CD4-positive, alpha-beta T cell treated with Interleukin-1 beta for 1 hour (primary cell): ENCODE results near the gene RAPGEF5.

Experiments used
- DNase-seq, 2 donors: peaks; one replicate each; pipeline ENCODE4 v3.0.0-alpha.2; 2020 to 2022

Gene RAPGEF5

GRCh38 chr7:22255834-22256233, 101.1 kb downstream of the RAPGEF5 start:
- DNase-seq = no peak

- DNase-seq = no peak
Observed at GRCh38 chr7:22255342-22255741, 101.6 kb downstream of the RAPGEF5 start.

DNA sequence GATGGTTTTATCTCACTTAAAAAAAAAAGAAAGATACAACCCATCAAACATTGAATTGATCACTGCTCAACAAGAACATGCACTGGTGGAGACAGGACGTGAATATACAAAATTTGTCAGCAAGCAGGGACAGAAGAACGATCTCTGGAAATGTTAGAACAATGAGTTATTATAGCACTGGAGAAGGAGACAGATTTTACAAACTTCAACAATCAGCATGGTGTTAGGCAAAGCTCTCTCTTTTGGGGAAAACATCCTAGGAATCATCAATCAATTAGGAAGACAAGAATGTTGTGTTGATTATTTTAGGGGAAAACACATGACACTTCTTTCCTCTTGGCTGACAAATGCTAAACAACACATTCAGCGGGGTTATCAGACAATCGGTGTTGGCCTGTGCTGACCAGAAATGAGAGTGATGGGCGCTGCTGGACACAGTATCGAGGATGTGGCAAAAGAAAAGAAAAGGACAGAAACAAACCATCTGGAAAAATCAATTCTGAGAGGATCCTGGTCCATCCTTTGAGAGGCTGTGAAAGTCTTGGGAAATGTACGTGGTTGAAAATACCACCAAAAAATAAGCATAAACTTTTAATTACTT, 103.9 kb downstream of the RAPGEF5 start:
- DNase-seq = no peak

DNA sequence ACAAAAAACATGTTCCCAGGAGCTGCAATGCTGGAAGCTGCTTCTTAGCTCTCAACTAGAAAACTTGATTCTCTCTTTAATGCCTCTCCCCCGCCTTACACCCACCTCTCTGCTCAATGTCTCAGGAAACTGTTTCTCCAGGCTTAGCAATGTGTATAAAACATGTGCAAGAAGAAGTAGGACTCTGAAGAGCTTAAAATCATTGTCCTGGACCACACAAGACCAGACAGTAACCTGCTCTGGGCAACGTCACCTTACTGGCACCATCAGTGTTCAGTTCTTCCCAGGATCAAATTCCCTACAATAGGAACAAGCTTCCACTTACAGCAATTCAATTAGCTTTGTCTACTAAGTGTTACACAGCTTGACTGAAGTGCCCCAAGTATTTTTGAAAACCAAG, 104.9 kb downstream of the RAPGEF5 start:
- no peak for DNase-seq

- no peak for DNase-seq
Observed at GRCh38 chr7:22251281-22251680, 105.7 kb downstream of the RAPGEF5 start.

- DNase-seq = no peak
Observed at GRCh38 chr7:22250390-22250789, 106.6 kb downstream of the RAPGEF5 start.

DNA sequence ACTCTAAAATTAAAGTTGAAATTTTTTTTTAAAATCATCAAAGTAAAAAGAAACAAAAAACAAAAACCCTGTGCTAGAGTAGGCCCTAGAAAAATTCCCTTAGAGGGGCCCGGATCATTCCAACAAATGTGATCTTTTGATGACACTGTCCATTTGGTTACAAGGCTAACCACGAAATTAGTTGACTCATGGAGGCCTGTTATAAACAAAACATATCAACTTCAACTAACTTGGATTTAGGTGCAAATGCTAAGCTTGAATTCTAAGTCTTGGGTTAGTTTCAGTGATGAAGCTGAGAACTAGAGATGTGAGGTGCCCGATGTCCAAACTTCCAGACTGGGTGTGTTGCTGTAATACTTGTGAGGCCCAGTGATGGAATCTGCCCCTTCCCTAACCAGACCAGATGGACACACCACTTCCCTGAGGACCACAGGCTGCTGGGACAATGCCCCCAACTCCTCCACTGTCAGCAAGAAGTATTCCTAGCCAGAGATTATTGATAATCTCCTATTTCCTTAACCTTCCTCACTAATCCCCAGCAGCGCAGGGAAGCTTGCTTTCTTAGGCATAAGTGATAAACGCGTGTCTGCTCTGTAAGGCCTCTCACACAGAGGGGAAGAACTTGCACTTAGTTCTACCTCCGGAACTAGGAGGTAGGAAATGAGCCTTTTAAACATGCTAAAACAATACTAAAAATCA, 108.7 kb downstream of the RAPGEF5 start:
- DNase-seq = no peak

DNA sequence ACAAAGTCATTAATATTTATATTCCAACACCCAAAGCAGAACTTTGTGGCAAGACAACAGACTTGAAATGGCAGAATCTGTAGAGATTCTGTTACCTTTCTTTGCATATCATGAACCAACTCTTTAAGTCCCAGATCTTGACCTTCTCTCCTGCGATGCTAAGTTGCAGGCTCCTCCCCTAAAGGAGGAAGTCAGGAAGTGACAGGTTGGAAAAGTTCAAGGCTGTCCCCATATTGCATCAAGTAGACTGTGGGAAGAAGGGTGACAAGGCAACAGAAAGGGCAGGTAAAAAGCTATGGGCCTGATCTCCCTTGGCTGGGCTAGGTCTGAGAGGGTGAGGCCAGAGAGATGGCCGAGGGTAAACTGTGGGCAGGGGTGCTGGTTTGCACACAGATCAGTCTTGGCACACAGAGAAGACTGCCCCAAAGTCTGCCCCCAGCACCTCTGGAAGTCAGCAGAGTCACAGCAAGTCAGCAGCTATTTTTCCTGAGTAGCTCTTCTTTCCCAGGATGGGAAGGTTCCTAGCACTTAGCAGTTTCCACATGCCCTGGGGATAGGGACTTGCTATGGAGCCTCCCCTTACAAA, 115.1 kb downstream of the RAPGEF5 start:
- DNase-seq = no peak

DNA sequence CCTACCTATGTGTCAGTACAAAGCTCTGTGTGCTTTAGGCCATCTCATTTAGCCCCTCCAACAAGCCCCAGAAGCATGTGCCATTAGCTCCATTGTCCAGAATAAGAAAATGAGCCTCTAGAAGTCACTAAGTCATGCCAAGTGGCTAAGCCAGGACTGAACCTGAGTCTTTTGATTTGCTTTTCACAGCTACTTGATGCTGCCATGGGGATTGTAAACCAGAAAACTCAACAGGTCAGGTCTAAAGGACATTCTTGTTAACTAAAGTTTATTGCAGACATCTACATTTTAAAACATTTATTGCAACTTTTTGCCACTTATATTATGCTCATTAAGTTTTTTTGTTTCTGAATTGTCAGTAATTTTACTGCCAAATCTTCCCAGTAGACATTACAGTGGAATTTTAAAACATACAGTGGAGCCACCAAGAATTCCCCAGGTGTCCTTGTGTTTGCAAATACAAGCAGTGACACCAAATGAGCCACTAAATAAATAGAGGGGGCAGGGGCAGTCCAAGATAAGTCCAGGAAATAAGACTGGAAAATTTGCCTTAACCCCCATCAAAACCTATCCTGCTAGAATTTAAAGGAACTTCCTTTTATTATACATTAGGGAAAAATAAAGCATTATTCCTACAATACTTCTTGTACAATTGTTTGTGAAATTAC, 115.9 kb downstream of the RAPGEF5 start:
- DNase-seq = no peak

DNA sequence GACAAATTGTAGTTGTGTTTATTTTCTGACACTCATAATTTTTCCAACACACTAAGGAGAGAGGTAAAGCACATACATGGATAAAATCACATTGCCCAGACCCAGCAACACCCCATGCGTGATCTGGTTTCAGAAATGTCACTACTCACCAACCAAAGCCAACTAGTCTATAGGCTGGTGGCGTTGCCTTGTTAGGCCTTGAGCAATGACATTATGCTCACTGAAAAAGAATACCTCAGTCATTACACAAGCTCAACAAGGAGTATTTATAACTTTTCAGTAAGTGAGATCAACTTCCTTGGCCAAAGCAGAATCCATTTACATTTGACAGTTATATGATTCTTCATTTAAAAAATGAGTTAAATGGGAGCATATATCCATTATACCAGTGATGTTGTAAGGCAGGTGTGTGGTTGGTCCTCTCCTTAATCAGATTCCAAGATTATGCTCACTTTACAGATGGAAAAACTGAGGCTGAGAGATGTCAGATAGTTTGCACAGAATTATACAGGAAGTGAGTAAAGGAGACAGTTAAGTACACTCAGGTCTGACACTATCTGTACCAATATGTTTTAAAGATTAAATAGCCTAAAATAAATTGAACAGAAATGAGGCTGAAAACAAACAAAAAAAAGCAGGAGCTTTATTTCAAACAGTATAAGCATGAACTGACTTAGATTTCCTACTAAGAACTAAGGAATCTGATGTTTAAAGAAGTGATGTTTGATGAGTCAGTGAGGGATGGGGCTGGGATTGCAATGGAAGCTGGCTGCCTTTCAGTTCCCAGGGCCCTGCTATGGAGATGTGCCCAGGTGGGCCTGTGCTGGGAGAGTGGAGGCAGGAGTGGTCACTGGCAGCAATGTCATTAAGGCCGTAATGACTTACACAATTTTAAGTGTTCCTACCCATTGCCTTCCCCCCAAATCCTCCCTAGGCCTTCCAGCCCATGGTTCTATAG, 118.3 kb downstream of the RAPGEF5 start:
- DNase-seq = no peak

- DNase-seq = no peak
Observed at GRCh38 chr7:22235134-22235533, 121.8 kb downstream of the RAPGEF5 start.

GRCh38 chr7:22234227-22234626, 122.7 kb downstream of the RAPGEF5 start:
- DNase-seq = no peak

DNA sequence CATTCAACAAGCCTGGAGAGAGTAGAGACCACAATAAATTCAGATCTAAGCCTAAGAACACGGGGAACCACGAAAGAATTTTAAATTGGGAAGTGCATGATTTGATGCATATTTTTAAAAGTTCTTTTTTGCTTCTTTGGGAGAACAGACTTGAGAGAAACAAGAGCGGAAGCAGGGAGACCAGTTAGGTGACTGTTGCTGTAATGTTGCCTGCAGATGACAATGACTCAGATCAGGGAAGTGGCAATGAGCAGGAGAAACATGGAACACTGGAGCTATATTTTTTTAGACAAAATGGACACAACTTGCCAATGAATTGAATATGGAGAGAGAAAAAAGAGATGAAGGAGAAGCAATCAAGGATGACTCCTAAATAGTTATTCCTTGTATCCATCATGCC, 125.1 kb downstream of the RAPGEF5 start:
- DNase-seq = no peak

DNA sequence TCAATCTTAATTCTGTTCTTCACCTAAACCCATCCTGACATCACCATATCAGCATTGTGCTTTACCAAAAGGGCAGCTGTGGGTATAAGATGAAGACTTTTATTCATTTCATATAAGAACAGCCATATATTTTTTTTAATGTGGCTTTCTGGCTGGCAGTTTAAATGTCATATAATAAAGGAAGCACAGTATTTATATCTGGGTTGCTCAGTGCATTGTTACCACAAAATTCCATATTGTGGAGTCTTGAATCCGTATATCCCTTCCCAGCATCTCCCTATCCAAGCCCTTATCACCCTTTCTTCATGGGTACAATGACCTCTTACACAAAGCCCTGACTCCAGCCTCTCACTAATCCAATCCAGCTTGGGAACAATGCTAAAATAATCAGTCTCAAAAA, 125.8 kb downstream of the RAPGEF5 start:
- no peak for DNase-seq

DNA sequence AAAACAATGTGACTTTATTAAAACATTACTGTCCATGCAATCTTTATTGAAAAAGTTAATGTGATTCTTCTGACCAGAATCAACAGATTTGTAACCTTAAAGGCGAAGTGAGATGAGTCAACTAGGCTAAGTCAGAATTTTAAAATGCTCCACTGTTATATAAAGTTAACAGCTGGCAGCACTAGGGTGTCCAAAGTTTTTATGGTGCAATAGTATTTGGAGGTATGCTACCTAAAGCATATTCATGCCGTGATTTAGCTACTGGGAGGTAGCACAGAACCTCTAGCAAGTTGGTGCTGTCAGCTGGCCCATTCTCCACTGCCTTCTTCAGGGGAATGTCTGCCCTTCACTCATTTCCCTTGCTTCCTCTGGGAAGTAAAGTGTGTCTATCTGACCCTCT, 126.7 kb downstream of the RAPGEF5 start:
- DNase-seq = no peak

- no peak for DNase-seq
Observed at GRCh38 chr7:22229148-22229547, 127.8 kb downstream of the RAPGEF5 start.

- no peak for DNase-seq
Observed at GRCh38 chr7:22223807-22224206, 133.1 kb downstream of the RAPGEF5 start.

DNA sequence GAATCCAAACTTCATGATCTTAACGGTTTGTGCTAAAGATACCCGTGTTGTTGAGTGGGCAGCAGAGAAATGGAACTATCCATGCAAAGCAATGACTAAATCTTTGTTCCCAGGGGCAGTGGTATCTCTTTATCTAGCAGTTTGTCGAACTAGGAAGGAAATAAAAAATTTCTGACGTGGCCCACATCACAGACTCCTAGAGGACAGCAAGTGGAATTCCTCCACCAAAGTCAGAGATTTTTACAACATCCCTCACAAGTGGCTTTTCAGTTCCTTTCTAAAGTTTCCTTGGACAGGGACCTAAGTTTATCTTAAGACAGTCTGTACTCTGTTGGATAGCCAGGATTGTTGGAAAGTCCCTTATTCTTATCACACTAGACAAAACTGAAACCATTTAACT, 136.0 kb downstream of the RAPGEF5 start:
- no peak for DNase-seq

GRCh38 chr7:22219739-22220493, 137.0 kb downstream of the RAPGEF5 start:
- DNase-seq = no peak

DNA sequence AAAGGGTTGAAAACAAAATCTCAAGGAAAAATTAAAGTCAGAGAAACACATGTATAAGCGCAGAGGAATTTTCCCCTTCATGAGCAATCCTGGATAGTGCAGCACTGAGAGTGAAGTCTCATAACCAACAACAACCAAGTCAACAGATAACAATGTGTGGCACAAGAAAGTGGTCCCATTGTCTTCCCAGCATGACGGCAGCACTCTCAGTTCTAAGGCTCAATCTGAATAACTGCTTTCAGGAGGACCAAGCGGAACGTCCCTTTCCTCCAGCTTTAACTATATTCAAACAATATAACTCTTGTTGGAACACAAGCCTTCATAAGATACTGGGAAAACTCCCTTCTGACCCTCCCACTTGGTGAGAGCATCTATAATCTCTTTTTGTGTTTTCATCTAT, 137.9 kb downstream of the RAPGEF5 start:
- DNase-seq = no peak

GRCh38 chr7:22216832-22217475, 140.0 kb downstream of the RAPGEF5 start:
- DNase-seq = no peak

- DNase-seq = no peak
Observed at GRCh38 chr7:22216309-22216708, 140.6 kb downstream of the RAPGEF5 start.
